ENCODE measurements around the gene KCNJ1.

- no peak for TF ChIP-seq HBP1 (CRISPR knock-in tag; IDR thresholded peaks at IDR 0.05)
- TF ChIP-seq KDM5B (IDR thresholded peaks at IDR 0.05; ENCODE audit: insufficient replicate concordance, low read depth, low read length) = no peak
- TF ChIP-seq CBX8 (IDR thresholded peaks at IDR 0.05; ENCODE audit: borderline replicate concordance, extremely low read depth, low read depth, low read length, poor library complexity, severe bottlenecking) = no peak
- no peak for TF ChIP-seq SNRNP70 (optimal IDR thresholded peaks at IDR 0.05; ENCODE audit: low read depth, low read length)
- no peak for TF ChIP-seq PATZ1 (CRISPR knock-in tag; IDR thresholded peaks at IDR 0.05; ENCODE audit: borderline replicate concordance)
- TF ChIP-seq CTCF (IDR thresholded peaks at IDR 0.05 in 2 of 3, conservative IDR thresholded peaks at IDR 0.05 in 1 of 3; ENCODE audit: insufficient read depth in 2 of 3, low read depth in 1 of 3, low read length in 3 of 3) = no peak
- TF ChIP-seq MEF2A (IDR thresholded peaks at IDR 0.05; ENCODE audit: control insufficient read depth, low read depth, low read length) = no peak
- no peak for TF ChIP-seq E2F5 (CRISPR knock-in tag; IDR thresholded peaks at IDR 0.05)
Observed at GRCh38 chr11:128902515-128903066, 35.5 kb upstream of the KCNJ1 start.
